Muscle of arm (tissue), 12 donors: ENCODE data around the gene KIF26B. TPM values are rescaled to one million over a fixed set of nuclear protein-coding genes. Genes with fewer than 3 reads are reported as not detected.
"Not testable (repeated sequence)": the region's sequence is repeated elsewhere in the genome, so short reads cannot be mapped to it uniquely, and the experiment has no call there.

ENCODE experiments used
- DNase-seq: peaks from one replicate; pipeline ENCODE4 v3.0.0-alpha.2; 2013
- polyA plus RNA-seq, 12 donors: library from polyadenylated mRNA; unstranded; fragments of 120-200 nt; gene quantifications; one replicate each; pipeline ENCODE4 v1.2.1, GENCODE V29; 2013; ENCODE audit not compliant: insufficient read length in 12 of 12

The KIF26B gene
- polyA plus RNA-seq, 12 donors = 0.94 to 7.8 (median 1.1) TPM; not detected in 1

GRCh38 chr1:245356891-245357585 is 202.3 kb downstream of the KIF26B start:
- DNase-seq = no peak

DNA sequence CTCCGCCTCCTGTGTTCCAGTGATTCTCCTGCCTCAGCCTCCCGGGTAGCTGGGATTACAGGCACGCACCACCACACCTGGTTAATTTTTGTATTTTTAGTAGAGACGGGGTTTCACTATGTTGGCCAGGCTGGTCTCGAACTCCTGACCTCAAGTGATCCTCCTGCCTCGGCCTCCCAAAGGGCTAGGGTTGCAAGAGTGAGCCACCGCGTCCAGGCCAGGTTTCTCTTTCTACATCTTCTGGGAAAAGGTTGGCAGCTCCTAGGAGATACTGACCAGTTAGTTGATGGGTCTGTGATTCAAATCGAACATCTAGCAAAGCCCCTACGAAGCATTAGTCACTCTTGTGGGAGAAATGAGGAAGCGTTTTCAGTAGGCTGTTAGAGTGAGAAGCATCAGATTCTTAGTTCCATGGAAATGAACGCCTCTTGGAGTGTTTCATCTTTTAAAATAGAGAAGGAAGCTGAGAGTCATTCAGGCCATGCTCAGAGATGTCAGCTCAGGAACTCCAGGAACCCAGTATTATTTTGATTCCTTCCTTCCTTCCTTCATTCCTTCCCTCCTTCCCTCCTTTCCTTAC is 204.4 kb downstream of the KIF26B start:
- DNase-seq = not testable (repeated sequence)

- DNase-seq = no peak
Observed at GRCh38 chr1:245361065-245361464, 206.3 kb downstream of the KIF26B start.

- DNase-seq = no peak
Observed at GRCh38 chr1:245361951-245362350, 207.2 kb downstream of the KIF26B start.

DNA sequence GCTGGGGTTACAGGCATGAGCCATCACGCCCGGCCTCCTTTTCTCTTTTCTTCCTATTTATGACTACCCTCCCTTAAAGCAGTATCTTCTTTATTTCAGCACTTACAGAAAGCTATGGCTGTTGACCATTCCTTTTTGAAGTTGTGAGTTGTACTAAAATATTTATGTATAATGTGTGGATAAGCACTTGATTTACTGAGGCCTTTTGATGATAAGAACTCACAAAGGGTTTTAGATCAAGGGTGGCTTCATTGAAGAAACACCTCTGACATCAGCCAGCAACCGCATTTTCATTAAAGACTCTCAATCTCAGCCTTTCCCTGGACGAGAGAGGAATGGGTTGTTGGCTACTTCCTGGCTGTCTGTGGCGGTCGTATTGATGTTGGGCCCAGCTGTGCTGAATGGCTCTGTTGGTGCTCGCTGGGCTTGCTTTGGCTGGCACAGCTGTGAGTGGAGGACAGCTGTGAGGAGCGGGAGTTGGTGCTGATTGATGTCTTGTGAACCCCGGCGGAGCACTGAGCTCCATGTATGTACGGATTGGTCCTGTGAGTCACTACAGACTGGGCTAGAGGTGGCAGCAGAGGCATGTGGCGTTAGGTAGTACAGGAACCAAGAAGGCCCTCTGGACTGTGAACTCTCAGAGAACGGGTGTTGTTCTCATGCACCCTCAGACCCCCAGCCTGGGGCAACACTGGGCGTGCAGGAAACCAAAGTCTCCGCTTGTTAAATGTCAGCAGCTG is 208.8 kb downstream of the KIF26B start:
- DNase-seq = no peak

- no peak for DNase-seq
Observed at GRCh38 chr1:245365095-245366020, 210.6 kb downstream of the KIF26B start.

DNA sequence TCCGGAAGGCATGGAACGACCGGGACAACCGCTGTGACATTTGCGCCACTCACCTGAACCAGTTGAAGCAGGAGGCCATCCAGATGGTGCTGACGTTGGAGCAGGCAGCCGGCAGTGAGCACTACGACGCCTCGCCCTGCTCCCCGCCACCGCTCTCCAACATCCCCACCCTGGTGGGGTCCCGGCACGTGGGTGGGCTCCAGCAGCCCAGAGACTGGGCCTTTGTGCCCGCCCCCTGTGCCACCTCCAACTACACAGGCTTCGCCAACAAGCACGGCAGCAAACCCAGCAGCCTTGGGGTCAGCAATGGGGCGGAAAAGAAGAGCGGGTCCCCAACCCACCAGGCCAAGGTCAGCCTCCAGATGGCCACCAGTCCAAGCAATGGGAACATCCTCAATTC is 212.1 kb downstream of the KIF26B start:
- no peak for DNase-seq

DNA sequence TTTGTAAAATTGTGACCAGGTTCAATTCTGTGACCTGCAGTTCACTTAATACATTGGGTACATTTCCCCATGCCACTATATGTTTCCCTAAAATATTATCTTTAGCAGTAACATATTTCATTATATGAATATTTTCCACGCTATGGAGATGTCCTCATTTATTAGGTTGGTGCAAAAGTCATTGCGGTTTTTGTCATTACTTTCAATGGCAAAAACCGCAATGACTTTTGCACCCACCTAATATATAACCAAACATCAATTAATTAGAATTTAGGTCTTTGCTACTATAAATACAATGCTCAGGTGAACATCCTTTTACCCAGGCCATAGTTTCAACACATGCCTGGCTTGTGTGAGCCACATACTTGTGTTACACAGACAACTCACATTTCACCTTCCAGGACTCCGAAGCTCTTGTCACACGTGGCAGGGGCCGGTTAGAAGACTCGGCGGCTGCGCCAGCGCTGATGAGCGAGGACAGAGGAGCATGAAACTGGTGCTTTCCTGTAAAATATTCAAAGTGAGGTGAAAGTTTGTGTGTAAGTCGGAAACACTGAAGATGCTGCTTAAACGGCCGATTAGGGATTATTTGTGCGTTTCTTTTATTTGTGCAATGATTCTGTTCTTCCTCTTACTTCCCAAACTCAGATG is 215.5 kb downstream of the KIF26B start:
- no peak for DNase-seq

DNA sequence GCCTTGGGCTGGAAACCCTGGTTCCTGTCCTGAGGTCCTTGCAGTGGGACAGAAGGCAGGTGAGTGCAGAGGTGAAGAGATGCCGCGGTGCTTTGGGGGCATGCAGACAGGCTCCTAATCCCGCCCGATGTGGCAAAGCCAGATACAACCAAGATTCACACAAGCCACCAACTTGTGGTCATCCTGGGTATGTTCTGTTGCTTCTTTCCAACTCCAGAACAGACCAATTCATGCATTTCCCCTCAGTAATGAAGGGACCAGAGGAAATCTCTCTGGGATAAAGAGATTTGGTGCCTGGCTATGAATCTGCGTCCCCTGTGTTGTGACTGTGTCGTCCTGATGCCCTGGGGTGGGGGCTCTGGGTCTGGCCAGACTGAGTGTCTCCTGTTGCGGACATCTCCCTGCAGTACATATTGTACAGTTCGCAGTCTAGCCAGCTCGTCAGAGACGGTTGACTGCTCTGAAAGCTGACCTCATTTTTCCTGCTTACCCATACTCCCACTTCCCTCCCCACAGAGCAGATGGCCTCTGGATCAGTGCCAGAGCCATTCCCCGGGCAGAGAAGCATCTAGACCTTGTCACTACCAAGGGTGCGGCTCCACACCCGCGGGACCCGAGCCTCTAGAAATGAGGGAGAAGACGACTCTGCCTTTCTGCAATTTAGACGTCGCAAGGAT is 216.3 kb downstream of the KIF26B start:
- DNase-seq = no peak

DNA sequence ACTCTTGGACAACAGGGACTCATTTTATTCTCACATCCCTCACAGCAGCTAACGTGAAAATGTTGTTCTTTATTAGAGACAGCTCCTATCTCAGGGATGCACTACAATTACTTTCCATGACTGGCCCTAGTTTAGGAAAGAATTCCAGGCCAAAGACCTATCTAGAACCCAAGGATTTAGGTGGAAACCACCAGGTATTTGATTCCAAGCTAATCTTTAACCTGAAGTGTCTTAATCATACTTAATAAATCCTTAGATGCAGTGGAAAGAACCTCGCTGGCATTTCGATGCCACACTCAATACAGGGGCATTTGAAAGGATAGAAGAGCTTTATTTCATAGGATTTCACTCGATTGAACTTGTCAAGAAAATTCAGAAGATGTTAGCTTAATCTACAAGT is 218.3 kb downstream of the KIF26B start:
- no peak for DNase-seq

GRCh38 chr1:245375789-245376460 is 221.1 kb downstream of the KIF26B start:
- DNase-seq = no peak

- DNase-seq = no peak
Observed at GRCh38 chr1:245377854-245378253, 223.1 kb downstream of the KIF26B start.

DNA sequence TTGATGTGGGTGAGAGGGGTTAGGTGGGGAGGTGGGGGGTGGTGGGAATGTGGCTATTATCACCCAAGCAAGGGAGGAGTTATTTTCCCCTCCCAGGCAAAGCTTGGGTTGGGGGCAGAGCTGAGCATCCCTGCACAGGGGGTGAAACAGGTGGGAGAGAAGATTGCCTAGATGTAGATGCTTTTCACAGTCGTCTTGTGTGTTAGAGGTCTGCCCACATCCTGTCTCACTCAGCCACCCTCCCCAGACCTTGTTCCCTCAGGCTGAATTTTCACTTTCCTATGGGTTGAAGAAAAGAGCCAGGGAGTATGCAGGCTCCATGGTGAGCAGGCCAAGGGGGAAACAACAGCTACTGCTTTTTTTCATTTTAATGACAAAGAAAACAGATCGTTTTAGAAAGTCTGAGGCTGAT is 223.5 kb downstream of the KIF26B start:
- DNase-seq = no peak

DNA sequence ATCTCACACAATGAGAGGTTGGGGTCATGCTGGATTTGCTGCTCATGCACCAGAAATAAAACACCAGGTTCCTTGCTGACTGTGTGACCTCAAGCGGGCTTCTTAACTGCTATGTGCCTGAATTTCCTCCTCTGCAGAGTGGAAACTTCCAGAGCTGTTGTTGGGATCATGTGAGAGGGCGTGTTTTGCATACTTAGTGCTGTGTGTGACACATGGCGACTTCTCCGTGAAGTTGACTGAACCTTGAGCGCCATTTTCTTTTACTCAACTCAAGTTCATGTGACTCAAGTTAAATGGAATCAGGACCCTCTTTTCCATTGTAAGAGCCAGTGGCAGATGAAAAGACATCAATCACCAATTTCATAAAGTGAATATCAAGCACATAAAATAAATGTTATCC is 224.0 kb downstream of the KIF26B start:
- DNase-seq = no peak

DNA sequence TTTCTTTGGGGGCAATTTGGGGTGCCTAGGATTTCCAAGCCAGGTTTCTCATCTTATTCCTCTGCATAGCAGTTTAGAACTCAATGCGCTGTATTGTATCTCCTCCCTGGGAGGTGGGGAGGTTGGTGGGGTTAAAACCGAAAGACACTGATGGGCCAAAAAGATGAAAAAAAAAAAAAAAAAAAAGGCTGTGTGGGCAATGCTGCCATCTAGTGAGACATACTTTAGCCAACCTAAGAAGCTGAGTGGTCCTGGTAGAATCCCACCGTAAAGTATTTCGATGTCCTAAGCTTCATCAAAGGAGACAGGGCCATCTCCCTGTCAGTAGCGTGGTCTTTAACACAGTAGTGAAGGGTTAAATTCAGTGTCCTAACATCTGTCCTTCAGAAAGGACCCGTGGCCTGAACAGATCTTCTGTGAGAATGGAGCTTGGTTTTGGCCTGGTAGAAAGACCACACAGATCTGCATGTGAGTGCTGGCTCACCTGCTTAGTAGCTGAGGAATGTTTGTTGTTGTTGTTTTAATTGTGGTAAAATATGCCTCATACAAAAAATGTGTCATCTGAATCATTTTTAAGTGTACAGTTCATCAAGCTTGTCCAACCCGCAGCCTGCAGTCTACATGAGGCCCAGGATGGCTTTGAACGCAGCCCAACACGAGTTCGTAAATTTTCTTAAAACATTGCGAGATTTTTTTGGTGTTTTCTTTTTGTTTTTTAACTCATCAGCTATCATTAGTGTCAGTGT is 226.2 kb downstream of the KIF26B start:
- no peak for DNase-seq

DNA sequence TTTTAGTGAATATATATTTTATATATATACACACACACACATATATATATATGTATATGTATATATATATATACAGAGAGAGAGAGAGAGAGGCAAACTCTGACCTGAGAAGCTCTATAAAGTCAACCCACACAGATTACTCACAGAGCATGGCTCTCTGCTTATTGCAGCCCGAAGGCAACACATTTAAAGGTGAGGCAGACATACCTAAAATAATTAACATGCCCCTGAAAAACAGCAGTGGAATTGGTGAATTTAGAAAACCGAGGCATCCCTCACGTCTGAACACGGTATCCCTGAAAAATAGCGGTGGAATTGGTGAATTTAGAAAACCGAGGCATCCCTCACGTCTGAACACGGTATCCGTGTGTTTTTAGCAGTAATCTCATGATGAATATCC is 228.2 kb downstream of the KIF26B start:
- no peak for DNase-seq

DNA sequence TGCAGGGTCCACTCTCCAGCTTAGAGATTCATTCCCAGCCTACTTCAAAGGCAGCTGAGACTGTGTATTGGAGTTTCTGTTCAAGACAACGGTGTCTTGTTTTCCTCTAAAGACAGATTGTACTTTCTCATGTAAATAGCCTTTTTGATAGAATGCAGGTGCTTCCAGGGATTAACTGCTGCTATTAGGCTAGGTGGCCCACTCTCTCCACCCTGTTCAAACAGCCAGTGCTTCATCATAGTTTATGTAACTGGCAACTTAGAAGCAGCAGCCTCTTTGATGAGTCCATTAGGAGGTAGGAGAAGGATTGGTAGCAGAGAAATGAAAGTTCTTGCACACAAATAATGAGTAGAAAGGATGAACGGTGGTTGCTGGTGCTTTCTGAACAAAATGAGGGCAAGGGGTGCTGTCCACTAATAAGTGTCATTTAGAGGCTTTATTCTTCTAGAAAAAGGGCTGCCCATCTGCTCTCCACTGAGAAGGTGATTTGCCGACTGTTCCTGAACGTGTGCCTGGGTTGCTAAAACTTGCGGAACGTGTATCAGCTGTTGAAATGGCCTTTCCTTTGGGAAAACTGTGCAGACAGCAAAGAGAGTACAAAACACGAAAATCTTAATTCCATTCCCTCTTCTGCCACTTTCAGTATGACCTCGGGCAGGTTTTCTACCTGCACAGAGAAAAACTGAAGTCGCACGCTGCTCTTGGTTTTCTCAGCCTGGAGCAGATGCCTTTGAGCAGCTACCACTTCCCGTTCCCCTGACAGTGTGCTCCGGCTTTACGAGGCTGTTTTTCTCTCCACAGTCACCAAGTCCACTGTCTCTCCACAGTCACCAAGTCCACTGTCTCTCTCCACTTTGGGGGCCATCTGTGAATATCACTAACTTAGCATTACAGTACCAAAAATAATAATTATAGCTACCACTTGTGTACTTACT is 228.9 kb downstream of the KIF26B start:
- DNase-seq = no peak

DNA sequence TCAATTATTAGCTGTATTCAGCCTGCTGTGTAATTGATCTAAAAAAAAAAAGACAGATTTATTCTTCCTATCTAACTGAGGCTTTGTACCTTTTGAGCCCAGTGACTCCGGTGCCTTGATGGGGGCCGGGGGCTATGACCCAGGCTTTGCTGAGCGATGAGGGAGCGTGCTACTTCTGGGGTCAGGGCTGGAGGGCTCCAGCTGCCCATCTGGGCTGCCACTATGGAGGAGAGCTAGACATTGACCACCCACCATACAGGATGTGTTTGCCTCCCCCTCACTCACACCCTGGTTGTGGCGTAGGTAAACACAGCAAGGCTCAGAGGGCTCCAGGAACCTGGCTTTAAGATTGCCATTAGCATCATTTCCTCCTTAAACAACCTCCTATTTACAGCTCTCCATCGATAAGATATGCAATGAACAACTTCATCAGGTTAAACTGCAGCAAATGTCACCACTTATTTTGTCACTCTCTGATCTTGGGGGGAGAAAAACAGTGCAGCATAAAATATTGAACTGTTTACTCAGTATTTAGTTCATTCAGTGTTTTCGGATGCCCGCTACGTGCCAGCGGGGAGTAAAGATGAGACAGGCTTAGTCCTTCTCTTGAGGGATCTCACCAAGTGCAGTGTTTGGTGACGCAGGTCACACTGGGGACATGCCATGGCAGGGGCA is 231.6 kb downstream of the KIF26B start:
- DNase-seq = no peak
